Measurements from ENCODE around the gene NXPH4.

DNA sequence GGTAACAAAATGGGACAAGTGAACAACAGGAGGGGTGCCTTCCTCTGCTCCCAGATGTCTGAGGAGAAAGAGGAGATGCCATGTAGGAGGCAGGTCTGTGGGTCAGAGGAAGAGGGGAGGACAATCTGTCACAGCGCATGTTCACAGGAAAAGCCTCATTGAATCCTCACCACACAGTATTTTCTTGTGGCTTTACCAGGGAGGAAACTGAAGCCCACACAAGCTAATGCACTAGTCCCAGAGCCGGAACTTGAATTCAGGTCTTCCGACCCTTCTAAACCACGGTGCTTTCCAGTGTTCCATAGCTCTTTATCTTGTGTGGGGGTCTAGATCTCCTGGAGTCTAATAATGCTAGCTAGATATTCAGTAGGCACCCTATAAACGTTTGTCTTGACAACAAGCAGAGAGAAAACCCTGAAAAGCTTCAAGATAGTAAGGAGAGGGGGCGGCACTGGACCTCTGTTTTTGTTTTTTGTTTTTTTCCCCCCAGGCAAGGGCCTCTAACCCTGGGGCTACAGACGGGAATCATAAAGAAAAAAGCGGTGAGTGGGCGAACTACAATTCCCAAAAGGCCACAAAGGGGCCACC lies 12.5 kb downstream of the NXPH4 start:
- TF ChIP-seq, protein P1, sequence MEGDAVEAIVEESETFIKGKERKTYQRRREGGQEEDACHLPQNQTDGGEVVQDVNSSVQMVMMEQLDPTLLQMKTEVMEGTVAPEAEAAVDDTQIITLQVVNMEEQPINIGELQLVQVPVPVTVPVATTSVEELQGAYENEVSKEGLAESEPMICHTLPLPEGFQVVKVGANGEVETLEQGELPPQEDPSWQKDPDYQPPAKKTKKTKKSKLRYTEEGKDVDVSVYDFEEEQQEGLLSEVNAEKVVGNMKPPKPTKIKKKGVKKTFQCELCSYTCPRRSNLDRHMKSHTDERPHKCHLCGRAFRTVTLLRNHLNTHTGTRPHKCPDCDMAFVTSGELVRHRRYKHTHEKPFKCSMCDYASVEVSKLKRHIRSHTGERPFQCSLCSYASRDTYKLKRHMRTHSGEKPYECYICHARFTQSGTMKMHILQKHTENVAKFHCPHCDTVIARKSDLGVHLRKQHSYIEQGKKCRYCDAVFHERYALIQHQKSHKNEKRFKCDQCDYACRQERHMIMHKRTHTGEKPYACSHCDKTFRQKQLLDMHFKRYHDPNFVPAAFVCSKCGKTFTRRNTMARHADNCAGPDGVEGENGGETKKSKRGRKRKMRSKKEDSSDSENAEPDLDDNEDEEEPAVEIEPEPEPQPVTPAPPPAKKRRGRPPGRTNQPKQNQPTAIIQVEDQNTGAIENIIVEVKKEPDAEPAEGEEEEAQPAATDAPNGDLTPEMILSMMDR (IDR thresholded peaks at IDR 0.05), result no peak
- TF ChIP-seq EZH2 (IDR thresholded peaks at IDR 0.05; ENCODE audit: borderline replicate concordance, insufficient read depth, low read depth, low read length, poor library complexity, severe bottlenecking), result no peak

Measured in B cell (primary cell).